Measurements from ENCODE around the gene ITGBL1.
A peak's percentile ranks its signal among the peaks of the same experiment; 100 is the strongest.

Gene ITGBL1

GRCh38 chr13:101752432-101752831, 300.0 kb downstream of the ITGBL1 start:
- in situ Hi-C loops (cut with HindIII; ENCODE audit: low sequenced_read_pairs): no loop called here
- no peak for TF ChIP-seq CTCF (IDR thresholded peaks at IDR 0.05; ENCODE audit: low read depth, low read length)
- DNase-seq (ENCODE audit: low read depth, low spot score): no peak

GRCh38 chr13:101755228-101755887, 302.9 kb downstream of the ITGBL1 start:
- no peak overlapping the region for H3K4me3 ChIP-seq (ENCODE audit: low read depth, low read length)
- in situ Hi-C loops (cut with HindIII; ENCODE audit: low sequenced_read_pairs): no loop called here
- no peak for TF ChIP-seq CTCF (IDR thresholded peaks at IDR 0.05; ENCODE audit: low read depth, low read length)
- no peak for DNase-seq (ENCODE audit: low read depth, low spot score)

More at GRCh38 chr13:101752432-101752831, 300.0 kb downstream of the ITGBL1 start:
- no peak overlapping the region for H3K4me3 ChIP-seq (ENCODE audit: low read depth, low read length)

- TF ChIP-seq CTCF (IDR thresholded peaks at IDR 0.05; ENCODE audit: low read depth, low read length): peak; percentile 54
- no peak overlapping the region for H3K4me3 ChIP-seq (ENCODE audit: low read depth, low read length)
- in situ Hi-C loops (cut with HindIII; ENCODE audit: low sequenced_read_pairs): no loop called here
- DNase-seq (ENCODE audit: low read depth, low spot score): peak; percentile 63
These were observed 305.1 kb downstream of the ITGBL1 start for GRCh38 chr13:101757446-101758039.

GRCh38 chr13:101763191-101763590, 310.7 kb downstream of the ITGBL1 start:
- no peak overlapping the region for H3K4me3 ChIP-seq (ENCODE audit: low read depth, low read length)
- no peak for DNase-seq (ENCODE audit: low read depth, low spot score)
- in situ Hi-C loops (cut with HindIII; ENCODE audit: low sequenced_read_pairs): no loop called here
- TF ChIP-seq CTCF (IDR thresholded peaks at IDR 0.05; ENCODE audit: low read depth, low read length): no peak

All from astrocyte of the spinal cord (primary cell).